Brain pericyte (primary cell): ENCODE results near the gene IL15RA.
"Not testable (repeated sequence)": the region's sequence is repeated elsewhere in the genome, so short reads cannot be mapped to it uniquely, and the experiment has no call there.

ENCODE experiments used
- DNase-seq: peaks from one replicate; pipeline ENCODE4 v3.0.0-alpha.2; 2012; ENCODE audit warnings: low read depth, low spot score

The IL15RA gene

GRCh38 chr10:6006546-6006945 is 29.2 kb upstream of the IL15RA start:
- no peak for DNase-seq

- no peak for DNase-seq
Measured at GRCh38 chr10:6005856-6006395, 28.6 kb upstream of the IL15RA start.

GRCh38 chr10:6005161-6005804 is 27.9 kb upstream of the IL15RA start:
- DNase-seq, result not testable (repeated sequence)

GRCh38 chr10:6002809-6003510 is 25.6 kb upstream of the IL15RA start:
- DNase-seq, result no peak

GRCh38 chr10:5999440-6000165 is 22.3 kb upstream of the IL15RA start:
- DNase-seq, result no peak

- DNase-seq, result no peak
Measured at GRCh38 chr10:5996696-5997095, 19.4 kb upstream of the IL15RA start.

- DNase-seq, result no peak
Measured at GRCh38 chr10:5992398-5992797, 15.1 kb upstream of the IL15RA start.

GRCh38 chr10:5991708-5992107 is 14.4 kb upstream of the IL15RA start:
- no peak for DNase-seq

- DNase-seq, result no peak
Measured at GRCh38 chr10:5989756-5990155, 12.4 kb upstream of the IL15RA start.

- no peak for DNase-seq
Measured at GRCh38 chr10:5988336-5988920, 11.1 kb upstream of the IL15RA start.

- DNase-seq, result no peak
Measured at GRCh38 chr10:5987747-5988146, 10.4 kb upstream of the IL15RA start.

GRCh38 chr10:5985029-5985428 is 7.7 kb upstream of the IL15RA start:
- no peak for DNase-seq

- no peak for DNase-seq
Measured at GRCh38 chr10:5983774-5984173, 6.4 kb upstream of the IL15RA start.

GRCh38 chr10:5981529-5981928 is 4.2 kb upstream of the IL15RA start:
- DNase-seq, result no peak

- no peak for DNase-seq
Measured at GRCh38 chr10:5978230-5978489, 817 bp upstream of the IL15RA start.

- DNase-seq, result no peak
Measured at GRCh38 chr10:5976512-5977470, 552 bp downstream of the IL15RA start.

- DNase-seq, result no peak
Measured at GRCh38 chr10:5975641-5976473, 1.5 kb downstream of the IL15RA start.

GRCh38 chr10:5973069-5973468 is 4.3 kb downstream of the IL15RA start:
- DNase-seq, result no peak

GRCh38 chr10:5971886-5972285 is 5.5 kb downstream of the IL15RA start:
- DNase-seq, result no peak

- DNase-seq, result no peak
Measured at GRCh38 chr10:5971315-5971832, 6.0 kb downstream of the IL15RA start.
